Muscle layer of duodenum (tissue), 2 donors: ENCODE measurements around the gene SNRNP27.
A peak's percentile ranks its signal among the peaks of the same experiment; 100 is the strongest.

Experiments used
- H3K27ac ChIP-seq: one replicate; pipeline ENCODE4 v1.7.0; 2013; ENCODE audit warnings: mild to moderate bottlenecking, low read length
- H3K27me3 ChIP-seq: one replicate; pipeline ENCODE4 v1.7.0; 2013; ENCODE audit warnings: low read depth, mild to moderate bottlenecking, control low read depth, low read length
- H3K36me3 ChIP-seq, 2 donors: one replicate each; pipeline ENCODE4 v1.7.0; 2013; ENCODE audit warnings: low read length in 2 of 2, control low read depth in 1 of 2, mild to moderate bottlenecking in 1 of 2; ENCODE audit not compliant: insufficient read depth in 2 of 2, control insufficient read depth in 1 of 2
- H3K4me1 ChIP-seq, 2 donors: one replicate each; pipeline ENCODE4 v1.7.0; 2013; ENCODE audit warnings: low read length in 2 of 2, mild to moderate bottlenecking in 2 of 2, control low read depth in 1 of 2, moderate library complexity in 1 of 2; ENCODE audit not compliant: insufficient read depth in 2 of 2, control insufficient read depth in 1 of 2
- H3K4me3 ChIP-seq, 2 donors: one replicate each; pipeline ENCODE4 v1.7.0; 2013; ENCODE audit warnings: low read length in 2 of 2, low read depth in 1 of 2, mild to moderate bottlenecking in 1 of 2
- H3K9me3 ChIP-seq, 2 donors: one replicate each; pipeline ENCODE4 v1.7.0; 2013; ENCODE audit warnings: low read length in 2 of 2, control low read depth in 1 of 2, mild to moderate bottlenecking in 1 of 2; ENCODE audit not compliant: control insufficient read depth in 1 of 2
- donor health status: healthy.

The SNRNP27 gene, protein sequence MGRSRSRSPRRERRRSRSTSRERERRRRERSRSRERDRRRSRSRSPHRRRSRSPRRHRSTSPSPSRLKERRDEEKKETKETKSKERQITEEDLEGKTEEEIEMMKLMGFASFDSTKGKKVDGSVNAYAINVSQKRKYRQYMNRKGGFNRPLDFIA

DNA sequence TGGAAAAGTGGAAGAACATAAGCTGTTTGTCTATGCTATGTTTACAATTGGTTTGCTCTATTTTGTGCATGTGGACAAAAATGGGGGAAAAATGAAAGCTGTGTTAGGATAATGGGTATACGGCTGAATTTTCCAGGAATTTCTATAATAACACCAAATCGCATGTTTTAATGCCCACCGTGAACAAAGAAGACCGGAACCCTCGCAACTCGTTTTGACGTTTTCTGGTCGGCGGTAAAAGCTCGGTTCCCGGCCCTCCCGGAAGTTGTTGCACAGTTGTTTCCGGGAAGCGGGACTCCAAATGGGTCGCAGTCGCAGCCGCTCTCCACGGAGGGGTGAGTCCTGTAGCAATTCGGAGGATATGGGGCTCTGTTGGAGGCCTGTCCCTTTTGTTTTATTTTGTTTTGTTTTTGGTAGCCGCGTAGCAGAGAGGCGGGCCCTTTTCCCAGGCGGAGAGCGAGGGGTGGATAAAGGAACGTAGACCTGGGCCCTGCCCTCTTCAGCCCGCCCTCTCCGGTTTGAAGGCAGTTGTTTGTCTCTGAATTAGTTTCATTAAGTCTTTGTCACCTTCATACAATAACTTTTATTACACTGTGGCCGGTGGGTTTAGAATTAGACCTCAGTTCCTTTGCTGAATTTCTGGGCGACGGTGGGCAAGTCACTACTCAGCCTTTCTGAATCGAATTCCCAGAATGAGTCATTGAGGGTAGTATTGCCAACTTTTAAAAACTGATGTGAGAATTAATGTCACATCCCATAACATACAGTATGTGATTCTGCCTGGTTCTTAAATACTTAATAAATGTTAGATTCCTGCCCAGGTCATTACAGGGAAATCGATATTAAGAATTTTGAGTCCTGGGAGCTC, at the start of gene SNRNP27:
Gene SNRNP27, plus strand, starts transcription at position 273 of the 868 bp plus-strand sequence. Its CDS starts 29 bp downstream, at position 302.
- Histone ChIP-seq H3K4me3 (peak within 1 kb of the TSS; percentile 93 to 96), H3K4me1 (peaks cover 0 to 13% of the 10 kb centered on the region in 2 donors)

DNA sequence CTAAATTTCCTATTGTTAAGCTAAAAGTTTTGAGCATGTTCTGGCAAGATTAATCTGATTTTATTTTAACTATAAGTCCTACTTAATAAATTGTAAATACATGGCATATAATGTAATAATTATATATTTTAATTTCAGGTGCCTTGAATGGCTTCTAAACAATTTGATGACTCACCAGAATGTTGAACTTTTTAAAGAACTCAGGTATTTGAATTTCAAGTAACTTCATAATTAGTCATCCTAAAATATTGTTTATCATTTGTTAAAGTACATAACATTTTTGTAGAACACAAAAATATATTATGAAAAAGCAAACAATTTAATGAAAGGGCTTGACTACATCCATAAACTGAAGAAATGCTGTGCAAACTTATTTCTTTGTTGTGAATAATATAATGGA, 49.8 kb upstream of the SNRNP27 start:
- H3K27me3 ChIP-seq: no peaks in the 10 kb centered on the region
- no peak overlapping the region for H3K27ac ChIP-seq
- no peaks in the 10 kb centered on the region for H3K4me1 ChIP-seq
- peaks cover 32 to 35% of the 10 kb centered on the region in 2 donors for H3K36me3 ChIP-seq
- no peak overlapping the region for H3K4me3 ChIP-seq
- no peaks in the 10 kb centered on the region for H3K9me3 ChIP-seq

More for the DNA sequence above, at the start of gene SNRNP27:
- no peaks in the 10 kb centered on the region for H3K9me3 ChIP-seq
- peak within 1 kb of the TSS; percentile 92 for H3K27ac ChIP-seq
- H3K36me3 ChIP-seq: peaks cover 16 to 24% of the 10 kb centered on the region in 2 donors
- H3K27me3 ChIP-seq: no peaks in the 10 kb centered on the region

DNA sequence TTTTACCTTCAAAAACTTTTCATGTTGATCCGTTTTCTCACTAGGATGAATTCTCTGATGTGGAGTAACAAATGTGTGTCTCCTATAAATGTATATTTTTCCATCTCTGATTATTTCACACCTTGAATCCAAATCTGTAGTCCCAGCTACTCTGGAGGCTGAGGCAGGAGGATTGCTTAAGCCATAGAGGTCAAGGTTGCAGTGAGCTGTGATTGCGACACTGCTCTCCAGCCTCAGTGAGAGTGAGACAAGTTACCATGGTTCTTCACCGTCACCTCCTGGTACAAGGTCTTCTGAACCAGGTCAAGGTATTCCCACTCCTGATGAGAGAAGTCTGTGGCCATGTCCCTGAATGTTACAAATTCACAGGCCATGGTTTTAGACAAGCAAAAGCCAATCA, 49.2 kb upstream of the SNRNP27 start:
- Histone ChIP-seq H3K36me3 (peaks cover 30 to 37% of the 10 kb centered on the region in 2 donors), H3K27ac (no peak overlapping the region), H3K4me1 (no peaks in the 10 kb centered on the region), H3K9me3 (no peaks in the 10 kb centered on the region), H3K4me3 (no peak overlapping the region), H3K27me3 (no peaks in the 10 kb centered on the region)

DNA sequence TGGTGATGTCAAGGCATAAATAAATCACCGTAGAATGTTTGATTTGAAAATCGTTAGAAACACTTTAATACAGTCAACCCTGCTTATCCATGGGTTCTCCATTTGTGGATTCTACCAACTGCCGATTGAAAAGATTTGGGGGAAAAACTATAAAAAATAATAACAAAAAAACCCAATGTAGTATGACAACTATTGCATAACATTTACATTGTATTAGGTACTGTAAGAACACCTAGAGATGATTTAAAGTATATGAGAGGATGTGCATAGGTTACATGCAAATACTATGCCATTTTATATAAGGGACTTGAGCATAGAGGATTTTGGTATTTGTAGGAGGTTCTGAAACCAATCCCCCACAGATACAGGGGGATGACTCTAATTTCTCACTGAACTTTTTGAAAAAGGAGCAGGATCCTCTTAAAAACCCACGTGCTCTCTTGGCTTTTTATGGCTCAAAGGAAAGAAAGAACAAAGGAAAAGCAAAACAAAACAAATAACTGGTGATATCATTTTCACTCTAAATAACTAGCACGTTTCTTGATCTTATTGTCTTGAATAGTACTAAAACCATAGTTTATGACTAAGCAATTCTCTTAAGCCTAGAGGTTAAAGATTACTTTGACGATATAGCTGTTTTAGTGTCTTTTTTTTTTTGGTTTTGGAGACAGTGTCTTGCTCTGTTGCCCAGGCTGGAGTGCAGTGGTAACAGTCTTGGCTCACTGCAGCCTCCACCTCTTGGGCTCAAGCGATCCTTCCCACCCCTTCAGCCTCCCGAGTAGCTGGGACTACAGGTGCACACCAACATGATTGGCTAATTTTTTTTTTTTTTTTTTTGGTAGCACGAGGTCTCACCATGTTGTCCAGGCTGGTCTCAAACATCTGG, 47.3 kb upstream of the SNRNP27 start:
- no peak overlapping the region for H3K27ac ChIP-seq
- H3K4me3 ChIP-seq: no peak overlapping the region
- H3K9me3 ChIP-seq: no peaks in the 10 kb centered on the region
- H3K4me1 ChIP-seq: no peaks in the 10 kb centered on the region
- peaks cover 26 to 43% of the 10 kb centered on the region in 2 donors for H3K36me3 ChIP-seq
- no peaks in the 10 kb centered on the region for H3K27me3 ChIP-seq

DNA sequence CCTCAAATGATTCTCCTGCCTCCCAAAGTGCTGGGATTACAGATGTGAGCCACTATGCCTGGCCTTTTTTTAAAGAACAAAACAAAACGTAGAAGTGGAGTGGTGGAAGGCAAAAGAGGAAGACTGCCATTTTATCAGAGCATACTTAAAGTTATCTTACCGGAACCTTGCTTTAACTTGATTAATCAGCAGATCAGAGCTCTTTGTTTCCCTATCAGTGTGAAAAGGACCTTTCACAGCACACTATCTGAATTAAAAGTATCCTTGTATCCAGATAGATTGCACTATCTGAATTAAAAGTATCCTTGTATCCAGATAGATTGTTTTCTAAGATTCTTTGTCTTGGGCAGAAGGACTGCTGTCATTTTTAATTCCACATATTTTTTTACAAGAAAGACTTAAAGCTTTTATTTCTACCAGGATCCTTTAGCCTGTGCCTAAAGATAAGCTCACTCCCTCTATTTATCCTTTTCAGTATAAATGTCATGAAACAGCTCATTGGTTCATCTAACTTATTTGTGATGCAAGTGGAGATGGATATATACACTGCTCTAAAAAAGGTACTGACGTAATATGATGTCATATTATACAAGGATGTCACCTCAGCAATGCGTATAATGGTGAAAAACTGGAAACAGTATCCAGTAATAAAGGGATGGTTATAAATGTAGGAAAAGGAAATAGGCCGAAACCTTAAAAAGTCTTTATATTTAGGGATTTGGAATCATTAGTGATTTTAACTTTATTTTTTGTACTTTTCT, 46.5 kb upstream of the SNRNP27 start:
- no peak overlapping the region for H3K4me3 ChIP-seq
- no peak overlapping the region for H3K27ac ChIP-seq
- peaks cover 27 to 37% of the 10 kb centered on the region in 2 donors for H3K36me3 ChIP-seq
- H3K9me3 ChIP-seq: no peaks in the 10 kb centered on the region
- no peaks in the 10 kb centered on the region for H3K4me1 ChIP-seq
- H3K27me3 ChIP-seq: no peaks in the 10 kb centered on the region

DNA sequence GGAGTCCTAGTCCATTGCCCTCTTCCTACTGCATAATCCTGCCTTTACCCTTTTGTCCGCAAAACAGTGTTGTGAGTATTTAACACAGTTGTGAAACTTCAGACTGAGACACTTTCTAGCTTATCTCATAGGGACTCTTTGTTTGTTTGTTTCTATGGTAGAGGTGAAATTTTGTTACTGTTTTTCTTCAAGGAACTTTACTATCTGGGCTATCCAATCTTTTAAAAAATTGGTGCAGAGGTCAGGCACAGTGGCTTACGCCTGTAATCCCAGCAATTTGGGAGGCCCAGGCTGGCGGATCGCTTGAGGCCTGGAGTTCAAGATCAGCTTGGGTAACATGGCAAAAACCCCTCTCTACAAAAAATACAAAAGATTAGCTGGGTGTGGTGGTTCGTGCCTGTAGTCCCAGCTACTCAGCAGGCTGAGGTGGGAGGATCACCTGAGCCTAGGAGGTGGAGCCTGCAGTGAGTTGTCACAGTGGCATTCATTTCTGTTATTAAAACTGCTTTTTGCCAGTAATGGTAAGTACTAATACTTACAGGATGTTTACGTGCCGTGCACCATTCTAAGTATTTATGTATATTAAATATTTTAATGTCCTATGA, 45.5 kb upstream of the SNRNP27 start:
- Histone ChIP-seq H3K36me3 (peaks cover 24 to 36% of the 10 kb centered on the region in 2 donors), H3K9me3 (no peaks in the 10 kb centered on the region), H3K27me3 (no peaks in the 10 kb centered on the region), H3K27ac (no peak overlapping the region), H3K4me1 (no peaks in the 10 kb centered on the region), H3K4me3 (no peak overlapping the region)

DNA sequence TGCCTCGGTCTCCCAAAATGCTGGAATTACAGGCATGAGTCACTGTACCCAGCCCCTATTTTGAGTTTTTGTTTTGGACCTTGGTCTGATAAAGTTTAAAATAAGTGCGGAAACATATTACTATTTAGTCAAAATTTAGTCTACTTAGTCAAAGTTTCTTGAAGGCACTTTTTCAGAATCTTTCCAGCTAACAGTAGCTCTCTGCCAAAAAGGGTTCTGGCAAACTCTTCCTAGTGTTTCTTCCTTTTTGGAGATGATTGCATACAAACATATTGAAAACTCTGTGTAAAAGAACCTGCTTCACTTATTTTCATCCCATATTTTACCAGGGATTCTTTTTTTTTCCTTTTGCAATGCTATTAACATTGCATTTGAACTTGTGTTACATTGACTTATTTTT, 35.5 kb upstream of the SNRNP27 start:
- Histone ChIP-seq H3K4me1 (no peaks in the 10 kb centered on the region), H3K36me3 (peaks cover 0 to 11% of the 10 kb centered on the region in 2 donors), H3K27me3 (no peaks in the 10 kb centered on the region), H3K27ac (no peak overlapping the region), H3K9me3 (no peaks in the 10 kb centered on the region), H3K4me3 (no peak overlapping the region)

DNA sequence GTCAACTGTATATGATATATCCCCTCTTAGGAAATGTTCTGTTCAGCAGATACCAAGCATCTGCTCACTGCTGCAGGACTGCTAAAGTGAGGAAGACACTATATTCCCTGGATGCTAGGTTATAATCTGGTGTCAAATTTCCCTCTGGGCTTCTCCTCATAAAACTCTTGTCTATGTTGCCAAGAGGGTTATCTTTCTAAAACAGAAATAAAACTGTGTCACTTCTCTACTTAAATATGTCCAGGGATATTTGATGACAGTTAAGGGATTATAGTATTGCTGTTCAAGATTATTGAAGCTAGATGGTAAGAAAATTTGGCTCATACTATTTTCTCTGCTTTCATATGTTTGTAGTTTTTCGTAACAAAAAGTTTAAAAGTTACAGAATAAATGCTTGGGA, 30.5 kb upstream of the SNRNP27 start:
- Histone ChIP-seq H3K4me1 (no peaks in the 10 kb centered on the region), H3K27me3 (no peaks in the 10 kb centered on the region), H3K36me3 (peaks cover 20 to 34% of the 10 kb centered on the region in 2 donors), H3K4me3 (no peak overlapping the region), H3K9me3 (no peaks in the 10 kb centered on the region), H3K27ac (no peak overlapping the region)

DNA sequence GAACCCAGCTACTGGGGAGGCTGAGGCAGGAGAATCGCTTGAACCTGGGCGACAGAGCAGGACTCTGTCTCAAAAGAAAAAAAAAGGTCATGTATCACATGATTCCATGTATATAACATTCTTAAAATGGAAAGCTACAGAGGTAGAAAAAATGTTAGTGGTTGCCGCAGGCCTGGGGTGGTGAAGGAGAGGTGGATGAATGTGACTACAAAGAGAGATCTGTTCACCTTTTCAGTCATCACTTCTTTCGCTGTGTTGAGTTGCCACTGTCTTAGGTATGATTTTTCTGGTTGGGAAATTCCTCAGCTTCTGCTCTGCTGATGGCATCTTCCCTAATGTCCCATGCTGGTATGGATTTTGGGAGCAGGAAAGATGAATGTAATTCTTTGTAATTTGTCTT, 5.3 kb upstream of the SNRNP27 start:
- Histone ChIP-seq H3K4me1 (no peaks in the 10 kb centered on the region), H3K27me3 (no peaks in the 10 kb centered on the region), H3K27ac (no peak overlapping the region)

DNA sequence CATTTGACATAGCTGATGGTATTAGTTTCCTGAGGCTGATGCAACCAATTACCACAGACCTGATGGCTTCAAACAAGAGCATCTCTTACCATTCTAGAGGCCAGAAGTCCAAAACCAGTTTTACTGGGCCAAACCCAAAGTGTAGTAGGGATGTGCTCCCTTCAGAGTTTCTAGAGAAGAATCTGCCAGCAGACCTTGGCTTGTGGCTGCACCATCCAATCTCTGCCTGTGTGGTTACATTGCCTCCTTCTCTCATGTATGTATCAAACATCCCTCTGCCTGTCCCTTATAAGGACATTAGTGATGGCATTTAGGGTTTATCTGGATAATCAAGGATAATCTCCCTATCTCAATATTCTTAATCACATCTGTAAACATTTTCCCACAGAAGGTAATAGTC, 4.5 kb upstream of the SNRNP27 start:
- Histone ChIP-seq H3K9me3 (no peaks in the 10 kb centered on the region), H3K36me3 (peaks cover 0 to 3% of the 10 kb centered on the region in 2 donors), H3K4me3 (no peak overlapping the region), H3K27me3 (no peaks in the 10 kb centered on the region), H3K4me1 (no peaks in the 10 kb centered on the region), H3K27ac (no peak overlapping the region)

More for the DNA sequence above, 5.3 kb upstream of the SNRNP27 start:
- Histone ChIP-seq H3K9me3 (no peaks in the 10 kb centered on the region), H3K4me3 (no peak overlapping the region), H3K36me3 (no peaks in the 10 kb centered on the region)
